Measurements from ENCODE around the gene IRF8.
"Not testable (repeated sequence)": the region's sequence is repeated elsewhere in the genome, so short reads cannot be mapped to it uniquely, and the experiment has no call there.

Gene IRF8, protein sequence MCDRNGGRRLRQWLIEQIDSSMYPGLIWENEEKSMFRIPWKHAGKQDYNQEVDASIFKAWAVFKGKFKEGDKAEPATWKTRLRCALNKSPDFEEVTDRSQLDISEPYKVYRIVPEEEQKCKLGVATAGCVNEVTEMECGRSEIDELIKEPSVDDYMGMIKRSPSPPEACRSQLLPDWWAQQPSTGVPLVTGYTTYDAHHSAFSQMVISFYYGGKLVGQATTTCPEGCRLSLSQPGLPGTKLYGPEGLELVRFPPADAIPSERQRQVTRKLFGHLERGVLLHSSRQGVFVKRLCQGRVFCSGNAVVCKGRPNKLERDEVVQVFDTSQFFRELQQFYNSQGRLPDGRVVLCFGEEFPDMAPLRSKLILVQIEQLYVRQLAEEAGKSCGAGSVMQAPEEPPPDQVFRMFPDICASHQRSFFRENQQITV

DNA sequence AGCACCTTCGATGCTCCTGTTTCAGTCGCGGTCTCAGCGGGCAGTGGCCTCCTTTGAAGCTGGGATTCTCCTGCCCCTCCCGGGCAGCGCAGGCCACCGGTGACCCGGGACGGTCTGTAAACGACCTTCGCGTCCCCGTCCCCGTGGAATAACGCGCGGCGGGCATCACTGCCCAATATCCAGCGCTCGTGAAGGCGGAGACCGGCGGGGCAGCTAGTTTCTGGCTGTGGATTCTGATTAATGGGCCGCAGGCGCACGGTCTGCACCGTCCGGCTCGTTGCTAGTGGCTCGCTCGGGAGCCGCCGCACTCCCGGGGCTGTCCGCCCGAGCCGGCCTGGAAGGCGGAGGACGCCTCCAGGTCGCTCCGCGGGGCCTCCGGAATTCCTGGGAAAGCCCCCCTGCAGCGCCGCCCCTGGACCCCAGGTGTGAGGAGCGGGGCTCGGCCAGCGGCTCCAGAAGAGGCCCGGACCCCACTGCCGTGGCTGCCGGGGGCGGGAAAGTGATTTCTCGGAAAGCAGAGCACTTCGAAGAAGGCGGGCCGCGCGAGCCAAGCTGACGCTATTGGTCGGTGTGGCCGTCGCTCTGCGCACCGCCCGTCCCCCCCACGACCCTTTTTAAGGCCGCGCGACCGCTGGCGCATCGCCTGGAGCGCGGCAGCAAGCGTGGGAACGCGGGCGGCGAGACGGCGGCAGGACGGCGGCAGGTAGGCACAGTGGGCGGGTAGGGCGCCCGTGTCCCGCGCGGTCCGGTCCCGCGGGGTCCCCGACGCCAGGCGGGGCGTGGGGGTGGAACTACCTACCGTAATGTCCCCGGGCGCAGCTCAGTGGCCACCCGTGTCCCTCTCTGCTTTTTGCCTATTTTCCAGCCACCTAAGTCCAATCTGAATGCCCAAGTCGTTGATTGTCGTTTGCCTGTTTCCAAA is at the start of gene IRF8:
TSS of gene IRF8 (plus strand) at position 642 of the 922 bp plus-strand sequence. CDS start 3,854 bp downstream, outside the sequence.
- peak; percentile 62 for DNase-seq (ENCODE audit: extremely low spot score, insufficient read length, low read depth)

DNA sequence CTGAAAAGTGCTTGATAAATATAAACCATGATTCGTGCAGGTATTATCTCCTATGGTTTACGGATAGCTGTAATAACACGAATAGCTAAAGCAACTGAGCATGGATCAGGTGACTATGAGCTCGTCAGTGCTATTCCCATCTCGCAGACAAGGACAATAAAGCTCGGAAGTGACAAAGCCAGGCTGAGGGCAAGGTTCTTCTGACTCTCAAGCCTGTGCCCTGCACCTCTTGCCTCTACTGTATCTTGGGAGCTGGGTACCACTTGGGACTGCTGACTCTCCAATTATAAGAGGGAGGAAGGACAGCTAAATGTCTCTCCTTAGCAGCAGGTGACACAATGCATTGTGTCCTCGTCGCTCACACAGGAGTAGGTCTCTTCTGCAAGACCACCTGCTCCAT is 49.6 kb upstream of the IRF8 start:
- FAIRE-seq, result no peak
- DNase-seq (ENCODE audit: extremely low spot score, insufficient read length, low read depth), result no peak

More for the DNA sequence above, at the start of gene IRF8:
- FAIRE-seq, result peak; percentile 67

DNA sequence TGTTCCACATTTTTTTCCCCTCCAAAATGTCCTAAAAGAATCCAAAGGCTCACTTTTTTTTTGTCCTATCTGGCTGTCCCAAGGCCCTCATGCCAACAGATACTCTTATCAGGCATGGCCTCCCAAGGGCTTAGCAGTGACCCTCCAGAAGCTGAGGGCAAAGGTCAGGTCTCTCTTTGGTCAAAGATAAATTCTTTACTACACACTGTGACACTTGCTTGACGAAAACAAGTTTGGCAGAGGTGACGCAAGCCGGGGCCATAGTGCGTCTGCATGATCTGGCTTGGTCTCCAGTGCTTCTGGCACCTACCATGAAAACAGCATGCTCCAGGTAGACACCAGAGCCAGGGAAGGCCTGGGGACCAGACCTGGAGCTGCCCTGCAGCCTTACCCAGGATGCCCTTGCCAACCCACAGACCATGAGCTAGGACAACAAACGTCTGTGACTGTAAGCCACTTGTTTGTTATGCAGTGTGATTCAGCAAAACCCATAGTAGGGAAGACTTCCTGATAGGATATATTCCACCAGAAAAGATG is 48.5 kb upstream of the IRF8 start:
- DNase-seq (ENCODE audit: extremely low spot score, insufficient read length, low read depth), result no peak
- no peak for FAIRE-seq

DNA sequence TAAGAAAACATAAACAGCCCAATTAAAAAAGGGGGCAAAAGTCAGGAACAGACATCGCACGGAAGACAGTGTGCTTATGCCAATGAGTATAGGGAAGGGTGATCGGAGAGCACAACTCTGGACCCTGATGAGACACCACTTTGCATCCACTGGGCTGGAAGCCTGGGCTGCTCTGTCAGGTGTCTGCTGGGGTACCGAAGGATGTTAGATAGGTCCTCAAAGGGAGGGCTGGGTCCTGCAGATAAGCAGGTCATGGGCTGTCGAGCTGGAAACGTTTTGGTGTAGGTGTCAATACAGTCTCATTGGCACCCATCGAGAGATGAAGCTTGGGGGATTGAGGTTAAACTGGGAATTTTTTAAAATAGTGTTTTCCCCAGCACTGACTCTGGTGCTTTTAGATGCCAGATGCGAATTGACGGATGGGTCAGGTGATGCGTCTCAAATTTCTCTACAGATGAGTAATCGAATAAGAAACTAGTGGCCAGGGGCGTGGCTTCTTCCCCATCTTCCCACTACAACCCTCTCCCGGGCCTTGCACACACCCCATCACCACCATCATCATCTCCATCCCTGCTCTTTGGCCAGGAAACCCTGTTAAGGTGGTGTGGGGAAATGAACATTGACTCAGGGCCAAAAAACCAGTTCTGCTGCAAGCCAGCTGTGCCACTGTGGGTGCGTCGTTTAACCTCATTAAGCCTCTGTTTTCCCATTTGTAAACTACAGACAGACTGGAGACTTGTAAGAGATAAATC is 47.8 kb upstream of the IRF8 start:
- FAIRE-seq, result no peak
- DNase-seq (ENCODE audit: extremely low spot score, insufficient read length, low read depth), result no peak

DNA sequence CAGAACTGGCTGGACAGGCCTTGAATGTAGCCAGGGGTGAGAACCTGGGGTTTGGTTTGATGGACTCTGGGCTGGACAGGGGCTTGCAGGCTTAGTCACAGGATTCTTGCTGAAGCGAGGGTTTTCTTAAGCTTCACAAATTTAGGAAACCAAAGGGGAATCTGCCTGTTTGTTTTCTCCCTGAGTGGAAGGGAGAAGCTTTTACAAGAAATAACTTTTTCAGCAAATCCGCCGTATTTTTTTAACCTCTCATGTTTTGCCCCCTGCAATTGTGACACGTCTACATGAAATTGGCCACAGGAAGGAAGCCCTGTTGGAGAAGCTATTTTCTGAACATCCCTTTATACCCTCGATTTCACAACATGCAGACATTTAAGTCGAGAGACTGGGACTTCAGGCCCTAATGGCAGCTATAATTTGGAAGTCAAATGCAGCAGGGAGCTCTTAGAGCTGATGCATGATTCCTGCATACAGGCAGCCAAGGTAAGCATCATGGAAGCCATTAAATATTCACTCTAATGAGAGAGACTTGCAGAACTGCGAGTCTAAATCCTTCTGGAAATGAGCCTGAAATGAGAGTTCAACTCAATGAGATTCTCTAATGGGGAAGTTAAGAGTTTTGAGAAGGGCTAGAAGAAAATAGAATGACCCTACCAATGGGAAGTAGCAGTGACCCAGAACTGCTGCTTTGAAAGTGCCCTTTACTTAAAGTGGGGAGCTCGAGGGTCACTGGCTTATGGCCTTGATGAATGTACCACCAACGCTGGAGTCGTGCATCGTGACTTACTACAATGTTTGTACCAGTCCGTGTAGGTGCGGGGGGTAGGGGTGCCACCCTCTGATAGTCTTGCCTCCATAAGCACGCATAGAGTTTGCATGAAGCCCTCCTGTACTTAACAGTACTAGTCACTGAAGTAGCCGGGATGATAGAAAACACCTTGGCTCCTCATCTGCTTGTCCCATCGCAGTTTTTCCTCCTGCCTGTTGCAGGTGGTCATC is 45.1 kb upstream of the IRF8 start:
- no peak for FAIRE-seq
- DNase-seq (ENCODE audit: extremely low spot score, insufficient read length, low read depth), result no peak

DNA sequence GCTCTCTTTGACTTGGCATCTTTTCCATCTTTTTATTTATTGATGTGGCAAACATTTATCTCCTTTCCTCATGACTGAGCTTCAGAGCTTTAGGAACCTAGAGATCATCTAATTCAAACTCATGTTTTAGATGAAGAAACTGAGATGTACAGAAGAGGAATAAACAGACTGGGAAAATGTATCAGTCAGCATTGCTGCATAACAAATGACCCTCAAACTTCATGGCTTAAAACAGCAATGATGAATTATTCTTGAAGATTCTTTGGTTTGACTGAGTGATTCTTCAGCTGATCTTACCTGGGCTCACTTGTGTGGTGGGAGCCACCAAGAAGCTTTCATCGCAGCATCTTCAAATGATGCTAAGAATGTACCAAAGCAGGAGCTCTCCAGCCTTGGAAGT is 44.0 kb upstream of the IRF8 start:
- DNase-seq (ENCODE audit: extremely low spot score, insufficient read length, low read depth) (no peak), FAIRE-seq (no peak)

DNA sequence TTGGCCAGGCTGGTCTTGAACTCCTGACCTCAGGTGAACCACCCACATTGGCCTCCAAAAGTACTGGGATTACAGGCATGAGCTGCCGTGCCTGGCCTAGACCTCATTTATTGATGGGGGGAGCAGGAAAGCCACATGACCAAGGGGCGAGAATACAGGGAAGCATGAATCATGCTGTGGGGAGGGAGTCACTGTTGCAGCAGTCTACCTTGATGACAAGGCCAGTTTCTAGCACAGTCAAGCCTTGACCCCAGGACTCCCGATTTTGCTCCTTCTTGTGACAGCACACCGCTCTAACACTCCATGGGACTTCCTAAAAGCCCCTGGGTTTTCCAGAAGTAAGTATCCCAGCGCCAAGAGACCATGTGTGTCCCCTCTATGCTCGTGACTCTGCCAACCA is 42.9 kb upstream of the IRF8 start:
- FAIRE-seq (no peak), DNase-seq (ENCODE audit: extremely low spot score, insufficient read length, low read depth) (no peak)

DNA sequence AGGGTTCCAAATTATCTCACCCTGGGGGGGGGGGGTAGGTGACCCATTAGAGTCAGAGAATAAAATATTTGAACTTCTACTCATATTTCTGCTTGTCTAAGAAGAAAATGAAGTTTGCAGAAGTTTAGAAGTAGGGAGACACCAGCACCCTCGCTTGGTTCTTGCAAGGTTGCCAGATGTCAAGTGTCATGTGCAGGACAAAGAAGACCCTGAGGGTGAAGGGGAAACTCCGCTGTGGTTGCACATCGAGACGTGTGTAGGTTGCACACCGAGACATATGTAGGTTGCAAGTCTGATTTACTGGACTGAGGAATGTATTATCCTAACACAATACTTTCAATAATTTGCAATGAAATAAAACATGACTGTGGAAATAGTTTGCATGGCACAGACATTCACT is 42.4 kb upstream of the IRF8 start:
- DNase-seq (ENCODE audit: extremely low spot score, insufficient read length, low read depth), result no peak
- FAIRE-seq, result no peak

DNA sequence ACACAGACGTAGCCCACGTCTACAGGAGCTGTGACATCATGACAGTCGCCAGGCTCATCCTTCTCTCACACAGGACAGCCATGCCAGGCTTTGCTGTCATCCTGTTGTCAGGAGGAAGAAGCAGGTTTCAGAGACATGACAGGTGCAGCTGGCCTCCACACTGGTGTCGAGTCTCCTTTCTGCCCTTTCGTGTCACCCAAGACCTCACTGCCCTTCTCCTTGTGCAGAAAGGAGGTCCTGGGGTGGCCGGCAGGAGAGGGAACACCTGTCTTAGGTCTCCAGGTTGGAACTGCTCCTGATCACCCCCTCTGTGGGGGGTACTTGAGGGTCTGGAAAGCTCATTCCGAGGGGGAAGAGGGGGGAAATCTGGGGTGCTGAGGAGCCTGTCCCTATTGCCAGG is 41.6 kb upstream of the IRF8 start:
- FAIRE-seq (no peak), DNase-seq (ENCODE audit: extremely low spot score, insufficient read length, low read depth) (no peak)

DNA sequence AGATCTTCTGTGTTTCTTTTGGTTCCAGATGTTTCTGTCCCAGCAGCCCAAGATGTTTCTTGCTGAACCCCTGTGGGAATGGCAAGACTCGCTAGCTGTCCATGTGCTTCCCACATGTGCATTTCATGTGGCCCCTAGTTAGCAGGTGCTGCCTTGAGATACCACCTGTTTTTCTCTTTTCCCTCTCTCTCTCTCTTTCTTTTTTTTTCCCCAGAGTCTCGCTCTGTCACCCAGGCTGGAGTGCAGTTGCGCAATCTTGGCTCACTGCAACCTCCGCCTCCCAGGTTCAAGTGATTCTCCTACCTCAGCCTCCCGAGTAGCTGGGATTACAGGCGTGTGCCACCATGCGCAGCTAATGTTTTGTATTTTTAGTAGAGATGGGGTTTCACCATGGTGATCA is 40.4 kb upstream of the IRF8 start:
- DNase-seq (ENCODE audit: extremely low spot score, insufficient read length, low read depth); FAIRE-seq: not testable (repeated sequence)

DNA sequence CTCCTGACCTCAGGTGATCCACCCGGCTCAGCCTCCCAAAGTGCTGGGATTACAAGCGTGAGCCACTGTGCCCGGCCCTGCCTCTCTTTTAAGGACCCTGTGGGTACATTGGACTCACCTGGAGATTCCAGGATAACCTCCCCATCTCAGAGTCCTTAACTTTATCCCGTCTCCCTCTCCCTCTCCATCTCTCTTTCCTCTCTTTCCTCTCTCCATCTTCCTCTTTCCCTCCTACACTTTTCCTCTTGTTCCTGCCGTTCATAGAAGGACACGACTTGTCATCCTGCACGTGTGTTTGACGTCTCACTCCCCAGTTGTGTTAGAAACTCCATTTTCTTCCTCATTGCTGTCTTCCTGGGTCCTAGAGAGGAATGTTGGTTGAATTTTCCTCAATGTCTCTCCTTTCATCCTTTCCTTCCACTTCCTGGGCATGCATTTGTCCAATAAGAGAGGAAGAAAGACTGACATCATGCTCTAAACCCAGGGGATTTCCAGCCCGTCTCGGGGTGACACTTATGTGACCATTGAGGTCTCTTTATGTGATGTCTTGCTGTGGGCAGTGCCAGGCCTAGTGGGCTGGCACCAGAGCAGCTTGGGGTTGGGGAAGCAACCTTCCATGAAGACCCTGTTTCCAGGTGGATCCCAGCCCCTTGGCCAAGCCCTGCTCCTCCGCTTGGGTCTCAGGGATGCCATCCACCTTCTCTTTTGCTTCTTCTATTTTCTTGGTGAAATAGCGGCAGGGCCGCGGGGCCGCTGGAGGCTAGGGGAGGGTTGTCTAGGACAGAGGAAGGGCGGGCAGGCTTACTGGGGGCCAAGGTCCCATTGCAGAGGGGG is 39.8 kb upstream of the IRF8 start:
- no peak for DNase-seq (ENCODE audit: extremely low spot score, insufficient read length, low read depth)
- no peak for FAIRE-seq

DNA sequence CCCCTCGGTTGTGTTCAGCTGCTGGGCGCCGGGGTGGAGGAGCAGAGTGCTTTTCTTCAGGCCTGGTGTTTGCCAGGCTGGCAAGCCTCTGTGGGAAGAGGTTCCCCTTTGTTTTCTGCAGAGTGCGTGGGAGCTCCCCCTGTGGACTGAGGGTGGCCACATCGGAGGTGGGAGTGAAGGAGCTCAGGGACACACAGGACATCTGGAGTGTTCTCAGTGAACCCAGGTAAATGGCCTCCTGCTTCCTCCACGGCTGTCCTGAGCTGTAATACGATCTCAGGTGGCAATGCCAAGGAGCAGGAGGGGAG is 39.2 kb upstream of the IRF8 start:
- FAIRE-seq (no peak), DNase-seq (ENCODE audit: extremely low spot score, insufficient read length, low read depth) (no peak)

DNA sequence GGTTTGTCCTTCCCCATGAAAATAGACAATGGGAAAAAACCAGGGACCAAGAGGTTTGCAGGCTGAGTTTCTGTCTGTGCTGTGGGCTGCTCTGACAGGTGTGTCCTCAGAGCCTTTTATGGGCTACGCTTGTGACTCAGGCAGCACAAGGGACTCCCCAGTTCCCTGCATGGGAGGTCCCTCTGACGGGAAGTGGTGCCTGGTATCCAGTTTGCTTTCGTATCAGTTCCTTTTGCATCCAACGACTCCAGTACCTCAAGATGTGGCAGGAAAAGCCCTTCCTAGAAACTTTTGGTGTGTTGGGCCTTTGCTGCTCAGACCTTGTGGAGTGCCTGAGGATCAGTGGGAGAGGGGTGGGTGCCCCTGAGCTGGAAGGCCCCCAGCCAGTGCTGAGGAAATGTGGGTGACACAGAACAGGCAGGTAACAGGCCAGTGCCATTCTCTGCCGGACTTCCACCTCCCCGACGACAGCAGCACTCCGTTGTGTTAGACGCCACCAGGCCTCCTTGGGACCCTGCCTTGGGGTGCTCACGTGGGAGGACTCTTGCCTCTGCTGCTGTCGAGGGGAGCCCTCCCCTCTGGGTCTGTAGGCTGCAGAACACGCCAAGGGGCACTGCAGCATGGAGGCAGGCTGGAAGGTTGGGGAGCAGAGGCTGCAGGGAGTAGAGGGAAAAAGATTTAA is 38.4 kb upstream of the IRF8 start:
- peak; percentile 68 for FAIRE-seq
- no peak for DNase-seq (ENCODE audit: extremely low spot score, insufficient read length, low read depth)

DNA sequence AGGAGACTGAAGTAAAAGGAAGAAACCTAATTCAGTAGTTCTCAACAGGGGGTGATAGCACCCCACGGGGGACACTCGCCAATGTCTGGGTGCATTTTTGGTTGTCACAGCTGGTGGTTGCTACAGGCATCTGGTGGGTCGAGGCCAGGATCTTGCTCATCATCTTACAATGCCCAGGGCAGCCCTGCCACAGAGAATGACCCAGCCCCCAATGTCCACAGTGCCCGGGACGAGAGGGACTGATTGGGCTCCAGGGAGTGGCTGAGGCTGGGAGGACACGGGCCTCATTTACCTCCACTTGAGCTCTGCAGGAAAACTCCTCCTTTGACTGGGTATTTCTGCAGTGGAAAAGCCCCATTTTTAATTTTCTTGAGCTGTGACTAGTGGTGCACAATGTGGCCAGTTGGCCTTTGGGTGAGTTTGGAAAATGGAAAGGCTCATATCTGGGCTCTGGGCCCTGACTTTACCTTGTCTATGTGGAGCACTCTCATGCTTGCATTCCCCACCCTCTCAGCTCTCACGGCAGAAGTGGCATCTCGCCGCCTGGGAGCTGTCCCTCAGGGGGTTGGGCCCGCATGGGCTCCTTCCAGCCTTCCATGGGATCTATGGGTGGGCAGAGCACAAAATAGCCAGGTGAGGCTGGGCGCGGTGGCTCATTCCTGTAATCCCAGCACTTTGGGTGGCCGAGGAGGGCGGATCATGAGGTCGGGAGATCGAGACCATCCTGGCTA is 37.7 kb upstream of the IRF8 start:
- FAIRE-seq, result no peak
- DNase-seq (ENCODE audit: extremely low spot score, insufficient read length, low read depth), result no peak

DNA sequence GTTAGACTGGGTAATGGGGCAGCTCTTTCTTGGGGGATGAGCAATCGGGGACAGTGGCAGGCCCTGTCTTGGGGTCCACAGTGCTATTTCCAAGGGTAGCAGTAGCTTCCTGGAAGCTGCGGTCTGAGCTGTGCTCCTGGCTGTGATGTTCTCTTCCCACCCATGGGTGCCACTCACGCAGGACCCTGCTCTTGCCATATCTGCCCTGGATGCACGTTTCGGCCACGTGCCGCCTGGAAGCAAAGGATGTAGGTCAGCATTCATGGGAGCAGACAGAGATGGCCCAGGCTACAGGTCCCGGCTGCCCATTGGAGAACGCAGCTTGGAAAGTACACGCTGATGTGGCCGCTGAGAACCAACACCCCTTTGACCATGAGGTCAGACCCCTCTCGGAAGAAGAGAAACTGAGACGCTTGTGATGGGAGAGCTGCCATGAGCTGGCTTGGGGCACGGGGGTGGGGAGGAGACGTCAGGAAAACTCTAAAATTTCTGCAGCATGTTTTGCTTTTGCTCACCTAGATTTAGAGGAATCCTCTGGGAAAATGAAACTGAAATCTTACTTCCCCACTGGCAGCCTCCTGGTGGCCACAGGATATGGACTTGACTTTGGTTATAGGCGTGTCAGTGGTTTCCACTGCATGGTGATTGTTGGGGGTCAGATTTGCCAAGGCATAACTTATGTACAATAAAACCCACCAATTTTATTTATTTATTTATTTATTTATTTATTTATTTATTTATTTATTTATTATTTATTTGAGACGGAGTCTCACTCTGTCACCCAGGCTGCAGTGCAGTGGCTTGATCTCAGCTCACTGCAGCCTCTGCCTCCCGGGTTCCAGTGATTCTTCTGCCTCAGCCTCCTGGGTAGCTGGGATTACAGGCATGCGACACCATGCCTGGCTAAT is 36.2 kb upstream of the IRF8 start:
- FAIRE-seq (no peak), DNase-seq (ENCODE audit: extremely low spot score, insufficient read length, low read depth) (no peak)

DNA sequence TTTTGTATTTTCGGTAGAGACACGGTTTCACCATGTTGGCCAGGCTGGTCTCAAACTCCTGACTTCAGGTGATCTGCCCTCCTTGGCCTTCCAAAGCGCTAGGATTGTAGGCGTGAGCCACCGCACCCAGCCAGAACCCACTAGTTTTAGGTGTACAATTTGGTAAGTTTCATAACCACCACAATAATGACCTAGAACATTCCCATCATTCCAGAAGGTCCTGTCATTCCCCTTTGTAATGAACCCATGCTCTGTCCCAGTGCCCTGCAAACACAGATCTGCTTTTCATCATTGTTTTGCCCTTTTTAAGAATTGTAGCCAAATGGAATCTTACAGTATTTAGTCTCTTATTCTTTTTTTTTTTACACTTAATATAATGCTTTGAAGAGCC is 35.6 kb upstream of the IRF8 start:
- FAIRE-seq, result no peak

More for the DNA sequence above, 35.6 kb upstream of the IRF8 start:
- DNase-seq (ENCODE audit: extremely low spot score, insufficient read length, low read depth), result no peak
